ENCODE data around the gene ZDHHC1.

Gene ZDHHC1

DNA sequence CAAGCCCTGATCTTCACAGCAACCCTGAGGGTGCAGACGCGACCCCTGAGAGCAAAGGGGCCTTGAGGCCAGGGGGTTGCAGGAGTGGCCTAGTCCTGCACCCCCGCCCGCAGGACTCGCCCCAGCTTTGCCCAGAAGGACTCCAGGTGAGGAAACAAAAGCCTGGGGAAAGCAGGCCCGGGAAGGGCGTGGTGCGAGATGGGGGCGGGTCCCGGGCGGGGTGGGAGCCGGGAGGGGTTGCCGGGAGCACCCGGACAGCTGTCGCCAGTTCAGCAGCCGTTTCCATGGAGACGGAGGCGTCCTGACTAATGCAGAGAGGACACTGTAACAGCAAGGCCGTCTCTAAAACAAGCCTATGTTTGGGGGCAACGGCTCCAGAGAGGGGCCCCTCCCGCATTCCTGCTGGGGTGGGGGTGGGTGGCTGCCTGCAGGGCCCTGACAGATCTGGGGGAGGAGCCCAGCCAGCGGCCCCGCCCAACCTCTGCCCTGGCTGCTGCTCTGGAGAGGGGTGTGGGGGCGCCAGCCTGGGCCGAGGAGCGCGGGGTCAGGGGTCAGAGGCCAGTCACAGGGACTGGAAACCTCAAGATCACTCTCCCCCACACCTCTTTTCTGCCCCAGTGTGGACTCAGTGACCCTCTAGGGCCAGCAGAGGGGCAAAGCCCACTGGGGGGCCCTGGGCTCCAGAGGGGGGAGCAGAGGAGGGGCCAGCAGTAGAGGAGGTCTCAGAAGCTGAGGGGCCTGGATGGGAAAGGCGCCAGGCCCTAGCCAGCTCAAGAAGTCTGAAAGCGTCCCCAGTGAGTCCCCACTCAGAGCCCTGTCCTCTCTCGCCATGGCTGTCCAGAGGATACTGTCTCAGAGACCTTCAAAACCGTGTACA, 19.9 kb downstream of the ZDHHC1 start:
- no peak overlapping the region for H3K27ac ChIP-seq
- no peak for DNase-seq (ENCODE audit: low read depth, low spot score)

DNA sequence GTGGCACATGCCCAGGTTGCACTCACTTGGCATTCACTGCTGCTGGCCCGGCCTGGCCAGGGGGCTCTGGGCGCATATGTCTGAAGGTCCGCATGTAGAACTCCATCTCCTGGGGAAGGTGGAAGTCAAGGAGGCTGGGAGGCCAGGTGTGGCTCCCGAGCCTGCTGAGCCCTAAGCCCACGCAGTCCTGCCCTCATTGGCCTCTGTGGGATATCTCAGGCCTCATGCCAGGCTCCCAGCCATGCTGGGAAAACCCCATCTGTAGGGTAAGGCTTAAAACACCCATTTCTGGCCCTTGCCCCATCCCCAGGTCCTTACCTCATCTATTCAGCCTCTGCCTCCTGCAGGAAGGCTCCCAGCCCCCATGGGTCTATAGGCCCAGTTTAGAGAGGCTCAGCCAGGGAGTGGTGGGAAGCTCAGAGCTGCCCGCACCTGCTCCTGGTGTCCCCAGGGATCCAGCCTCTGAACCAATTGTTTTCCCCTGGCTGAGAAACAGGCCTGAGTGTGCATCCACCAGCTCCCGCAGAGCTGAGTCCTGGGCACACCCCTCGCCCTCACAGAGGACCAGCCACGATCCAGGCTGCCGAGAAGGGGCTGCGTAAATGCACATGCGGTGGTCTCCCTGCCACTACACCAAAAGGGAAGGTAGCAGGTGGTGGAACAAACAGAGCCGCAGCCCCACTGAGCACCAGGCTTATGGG, 20.7 kb downstream of the ZDHHC1 start:
- no peak for DNase-seq (ENCODE audit: low read depth, low spot score)
- no peak overlapping the region for H3K27ac ChIP-seq

DNA sequence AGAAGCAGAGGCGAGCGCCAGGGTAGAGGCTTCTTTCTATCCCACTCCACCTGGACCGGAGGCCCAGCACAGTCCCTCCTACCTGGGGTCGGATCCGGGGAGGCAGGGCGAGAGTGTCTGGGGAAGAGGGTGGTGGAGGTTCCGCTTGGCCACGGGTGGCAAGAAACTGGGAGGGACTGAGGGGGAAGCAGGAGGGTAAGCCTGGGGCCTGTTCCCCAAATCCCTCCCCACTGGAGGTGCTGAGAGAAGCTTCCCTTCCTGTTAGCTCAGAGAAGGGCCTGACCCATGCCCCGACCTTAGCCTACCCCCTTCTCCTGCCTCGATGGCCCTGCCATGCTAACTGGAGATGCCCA, 21.2 kb downstream of the ZDHHC1 start:
- no peak for DNase-seq (ENCODE audit: low read depth, low spot score)

DNA sequence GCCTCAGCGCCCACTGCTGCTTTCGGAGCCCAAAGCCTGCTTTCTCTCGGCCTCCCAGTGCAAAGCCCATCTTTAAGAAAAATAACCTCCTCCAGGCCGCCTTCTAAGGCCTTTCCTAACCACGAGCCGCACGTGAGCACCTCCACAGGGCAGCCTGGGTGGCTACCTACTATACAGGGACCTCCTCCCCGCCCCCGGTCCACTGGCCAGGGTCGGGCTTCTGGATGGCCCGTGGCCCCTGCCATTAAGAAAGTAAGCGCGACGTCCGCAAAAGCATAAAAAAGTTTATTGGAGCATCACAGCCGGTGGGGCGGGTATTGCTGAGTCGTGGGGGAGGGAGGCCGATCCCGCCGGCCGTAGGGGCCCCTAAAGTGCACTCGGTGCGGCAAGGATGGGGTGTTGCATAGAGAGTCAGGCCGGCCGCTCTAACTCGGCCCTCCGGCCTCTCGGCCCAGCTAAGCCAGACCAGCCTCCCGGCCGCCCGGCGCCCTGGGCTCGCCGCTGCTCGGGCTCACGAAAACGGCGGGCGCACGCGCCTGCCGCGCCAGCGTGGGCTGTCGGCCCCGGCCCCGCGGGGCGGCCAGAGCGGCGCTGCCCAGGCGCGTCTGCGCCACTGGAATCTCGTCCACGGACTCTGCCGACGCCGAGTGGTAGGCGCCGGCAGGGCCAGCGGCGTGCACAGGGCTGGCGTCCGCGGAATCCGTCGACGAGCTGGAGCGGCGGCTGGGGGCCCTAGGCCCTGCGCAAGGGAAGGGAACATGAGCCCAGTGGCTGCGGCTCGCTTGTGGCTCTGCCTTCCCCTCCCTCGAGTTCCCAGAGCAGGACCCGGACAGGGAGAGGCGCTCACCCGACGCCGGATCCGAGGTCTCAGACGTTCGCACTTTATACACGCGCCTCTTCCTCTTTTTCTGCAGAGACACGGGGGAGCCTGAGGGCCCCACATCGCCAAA, 21.8 kb downstream of the ZDHHC1 start:
- DNase-seq (ENCODE audit: low read depth, low spot score): no peak
- no peak overlapping the region for H3K27ac ChIP-seq

More for the DNA sequence above, 21.2 kb downstream of the ZDHHC1 start:
- H3K27ac ChIP-seq: no peak overlapping the region

DNA sequence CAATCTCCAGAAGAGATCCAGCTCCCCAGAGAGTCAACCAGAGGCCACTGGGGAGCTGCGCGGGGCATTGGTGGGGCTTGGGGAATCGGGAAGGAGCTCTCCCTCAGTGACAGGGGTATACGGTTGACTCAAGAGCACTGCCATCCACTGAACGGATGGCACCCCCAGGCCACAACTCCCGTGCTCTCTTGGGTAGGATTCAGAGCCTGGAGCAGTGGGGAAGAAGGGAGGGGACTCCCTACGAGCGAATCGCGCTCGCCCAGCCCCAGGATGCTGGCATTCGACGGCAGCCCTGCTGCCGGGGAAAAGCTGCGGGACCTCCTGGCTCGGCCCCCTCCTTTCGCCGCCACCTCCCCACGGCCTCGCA, 22.5 kb downstream of the ZDHHC1 start:
- DNase-seq (ENCODE audit: low read depth, low spot score): no peak
- no peak overlapping the region for H3K27ac ChIP-seq

DNA sequence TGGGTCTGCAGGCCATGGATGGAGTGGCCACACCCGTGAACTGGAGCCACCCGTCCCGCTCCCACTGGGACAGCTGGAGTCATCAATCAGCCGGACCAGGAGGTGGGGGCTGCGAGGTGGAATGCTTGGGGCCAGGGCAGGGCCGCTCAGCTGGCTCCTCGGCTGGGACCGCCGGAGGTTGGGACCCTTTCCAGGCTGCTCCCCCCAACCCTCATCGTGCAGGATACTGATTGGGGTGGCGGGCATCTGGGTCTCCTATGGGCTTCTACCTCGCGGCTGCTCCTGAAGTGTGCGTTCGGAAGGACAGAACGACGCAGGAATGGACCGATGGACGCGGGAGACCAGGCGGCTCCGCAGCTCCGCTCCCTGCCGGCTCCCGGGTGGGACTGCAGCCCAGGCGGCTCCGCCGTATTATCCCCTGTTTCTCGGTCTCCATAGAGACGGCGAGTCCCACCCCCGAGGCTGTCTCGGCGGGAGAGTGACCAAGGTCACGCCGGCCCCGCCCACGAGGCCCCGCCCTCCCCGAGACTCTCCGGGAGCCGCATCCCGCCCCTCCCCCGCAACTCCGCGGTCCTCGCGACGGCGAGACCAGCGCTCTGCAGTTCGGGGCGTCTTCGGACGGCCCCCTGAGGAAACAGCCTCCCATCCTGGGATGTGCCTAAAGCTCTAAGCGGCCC, 23.0 kb downstream of the ZDHHC1 start, which contains the start of gene TPPP3:
TPPP3 (minus strand) TSS at position 388 of the 677 bp plus-strand sequence. CDS start 2,387 bp downstream, outside the sequence.
- H3K27ac ChIP-seq: no peak within 1 kb of the TSS
- DNase-seq (ENCODE audit: low read depth, low spot score): no peak

DNA sequence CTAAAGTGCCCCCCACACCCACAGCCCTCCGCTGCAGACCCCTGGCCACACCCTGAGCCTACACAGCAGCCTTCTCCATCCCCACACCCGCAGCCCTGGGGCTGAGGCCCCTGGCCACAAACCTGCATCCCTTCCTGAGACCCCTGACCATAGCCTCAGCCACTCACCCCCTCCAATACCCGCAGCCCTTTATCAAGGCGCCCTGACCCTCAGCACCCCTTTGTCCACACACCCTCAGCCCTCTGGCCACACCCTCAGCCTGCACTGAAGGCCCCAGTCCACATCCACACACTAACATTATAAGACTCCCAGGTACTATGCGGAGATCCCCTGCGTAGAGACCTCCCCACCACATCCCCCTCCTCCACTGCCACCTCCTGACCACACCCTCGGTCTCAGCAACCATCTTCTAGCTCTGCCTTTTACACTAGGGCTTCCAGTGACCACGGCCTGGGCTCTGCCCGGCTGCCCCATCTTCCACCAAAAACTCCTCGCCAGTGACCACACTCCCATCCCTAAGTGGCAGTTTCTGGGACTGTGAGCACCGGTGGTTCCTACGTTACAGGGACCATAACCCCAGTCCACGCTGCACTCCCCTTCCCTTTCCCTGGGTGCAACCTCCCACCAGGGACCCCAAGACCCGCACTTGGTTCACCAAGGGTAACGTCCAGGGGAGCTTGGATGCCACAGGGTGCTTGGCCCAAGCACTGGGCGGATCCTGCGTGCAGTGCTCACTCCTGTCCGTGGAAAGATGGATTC, 23.8 kb downstream of the ZDHHC1 start:
- DNase-seq (ENCODE audit: low read depth, low spot score): no peak
- H3K27ac ChIP-seq: no peak overlapping the region

DNA sequence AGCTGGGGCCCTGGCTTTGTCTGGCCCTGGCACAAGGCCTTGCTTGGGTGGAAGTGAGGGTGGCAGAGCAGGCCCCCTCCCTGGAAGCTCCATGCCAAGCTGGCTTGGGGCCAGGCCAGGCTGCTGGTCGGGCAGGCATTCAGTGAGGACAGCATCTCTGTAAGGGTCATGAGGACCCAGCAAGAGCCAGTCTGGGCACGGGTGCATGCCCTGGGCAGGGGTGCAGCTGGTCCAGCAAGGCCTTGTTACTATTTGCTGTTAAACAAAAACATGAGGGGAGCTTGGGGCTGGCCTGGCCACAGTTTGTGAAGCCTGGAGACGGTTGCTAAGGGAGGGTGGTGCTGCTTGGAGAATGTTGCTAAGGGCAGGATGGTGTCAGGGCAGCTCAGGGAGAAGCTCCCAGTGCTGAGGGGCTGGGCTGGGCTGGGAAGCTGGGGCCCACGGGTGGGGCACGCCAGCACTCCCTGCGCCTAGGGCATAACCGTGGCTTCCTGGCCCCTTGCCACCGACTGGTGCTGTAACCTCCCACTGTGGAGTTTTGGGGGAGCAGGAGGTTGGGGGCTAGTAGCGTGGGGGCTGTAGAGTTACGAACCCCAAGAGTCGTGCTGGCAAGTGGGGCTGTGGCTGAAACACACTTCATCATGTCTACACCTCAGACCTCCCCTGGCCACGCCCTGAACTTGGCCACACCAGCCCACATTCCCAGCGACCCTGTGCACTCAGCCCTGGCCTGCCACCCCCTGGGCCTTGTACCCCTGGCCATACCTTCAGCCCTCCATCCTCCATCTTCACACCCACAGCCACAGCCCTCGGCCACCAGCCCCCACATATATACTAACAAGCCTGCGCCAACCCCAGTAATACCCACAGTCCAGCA, 24.6 kb downstream of the ZDHHC1 start:
- DNase-seq (ENCODE audit: low read depth, low spot score): no peak
- H3K27ac ChIP-seq: no peak overlapping the region

DNA sequence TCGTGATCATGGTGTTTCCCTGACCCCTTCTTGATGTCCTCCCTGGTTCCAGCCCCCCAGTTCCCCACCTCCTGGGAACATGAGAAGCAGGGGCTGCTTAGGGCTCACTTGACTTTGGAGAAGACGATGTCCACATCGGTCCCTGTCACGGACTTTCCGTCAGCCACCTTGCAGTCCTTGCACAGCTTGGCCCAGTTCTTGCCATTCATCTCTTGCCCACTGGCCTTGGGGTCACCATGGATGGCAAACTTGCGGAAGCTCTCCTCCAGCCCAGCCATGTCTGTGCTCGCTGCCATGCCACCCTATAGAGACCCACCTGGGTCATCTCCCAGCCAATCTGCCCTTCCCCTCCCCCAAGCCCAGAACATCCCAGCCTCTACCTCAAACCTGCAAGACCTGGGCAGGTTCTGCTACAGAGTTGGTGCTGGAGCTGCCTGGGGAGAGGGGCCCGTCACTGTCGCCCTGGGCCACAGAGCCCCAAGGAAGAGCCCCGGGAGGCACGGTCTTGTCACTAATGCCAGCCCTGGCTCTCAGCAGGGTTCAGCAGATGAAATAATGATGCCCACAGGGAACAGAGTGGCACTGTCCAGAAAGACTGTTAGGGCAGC, 25.4 kb downstream of the ZDHHC1 start:
- no peak for DNase-seq (ENCODE audit: low read depth, low spot score)
- no peak overlapping the region for H3K27ac ChIP-seq

DNA sequence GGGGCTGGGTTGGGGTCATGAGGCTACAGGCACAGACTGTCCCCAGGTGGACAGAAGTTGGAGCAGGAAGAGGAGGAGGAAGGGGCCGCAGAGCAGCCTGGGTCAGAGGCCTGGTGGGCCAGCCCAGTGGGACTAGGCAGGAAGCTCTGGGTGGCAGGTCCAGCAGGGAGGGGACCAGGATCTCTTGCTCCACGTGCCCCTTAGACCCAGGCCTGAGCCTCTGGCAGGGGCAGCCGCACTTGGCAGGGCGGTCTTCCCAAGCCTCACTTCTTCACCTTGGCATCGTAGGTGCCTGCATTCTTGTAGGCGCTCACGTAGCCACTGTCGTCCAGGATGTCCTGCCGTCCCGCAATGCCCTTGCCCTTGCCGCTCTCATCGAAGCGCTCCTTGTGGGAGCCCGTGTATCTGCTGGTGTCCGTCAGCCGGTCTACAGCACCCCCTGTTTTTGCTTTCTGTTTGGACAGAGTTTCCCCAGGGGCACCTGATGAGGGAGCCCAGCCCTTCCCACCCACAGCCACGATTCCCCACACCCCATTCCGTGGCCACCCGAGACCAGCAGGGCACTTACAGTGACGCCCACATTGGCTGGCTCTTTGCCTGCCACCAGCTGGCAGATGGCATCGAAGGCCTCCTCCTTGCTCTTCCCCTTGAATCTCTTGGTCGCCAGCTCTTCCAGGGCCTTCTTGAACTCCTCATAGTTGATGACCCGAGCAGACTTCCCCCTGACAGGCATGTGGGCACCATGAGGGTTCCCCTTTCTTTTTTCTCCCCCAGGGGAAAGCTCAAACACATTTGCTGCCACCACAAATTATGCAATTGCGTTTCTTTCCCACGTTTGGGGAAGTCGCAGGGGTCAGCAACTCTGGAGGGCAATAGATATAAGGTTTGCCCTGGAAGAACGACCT, 26.1 kb downstream of the ZDHHC1 start:
- no peak overlapping the region for H3K27ac ChIP-seq
- DNase-seq (ENCODE audit: low read depth, low spot score): no peak

DNA sequence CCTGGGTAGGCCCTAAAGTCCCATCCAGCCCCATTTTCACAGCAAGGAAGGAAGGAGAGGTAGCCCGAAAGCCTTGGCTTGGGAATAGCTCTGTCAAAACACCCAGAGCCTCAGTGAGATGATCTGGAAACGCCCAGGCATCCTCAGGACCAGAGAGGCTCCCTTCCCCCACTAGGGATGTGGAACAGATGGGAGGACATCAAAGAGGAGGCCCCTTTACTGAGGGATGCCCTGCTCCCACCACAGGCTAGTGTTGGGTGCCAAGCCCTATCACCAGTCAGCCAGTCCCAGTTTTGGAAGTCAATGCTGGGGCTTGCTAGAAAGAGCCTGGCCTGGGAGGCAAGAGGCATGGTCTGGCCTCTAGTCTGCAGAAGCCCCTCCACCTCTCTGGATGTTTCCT, 27.7 kb downstream of the ZDHHC1 start:
- DNase-seq (ENCODE audit: low read depth, low spot score): no peak

DNA sequence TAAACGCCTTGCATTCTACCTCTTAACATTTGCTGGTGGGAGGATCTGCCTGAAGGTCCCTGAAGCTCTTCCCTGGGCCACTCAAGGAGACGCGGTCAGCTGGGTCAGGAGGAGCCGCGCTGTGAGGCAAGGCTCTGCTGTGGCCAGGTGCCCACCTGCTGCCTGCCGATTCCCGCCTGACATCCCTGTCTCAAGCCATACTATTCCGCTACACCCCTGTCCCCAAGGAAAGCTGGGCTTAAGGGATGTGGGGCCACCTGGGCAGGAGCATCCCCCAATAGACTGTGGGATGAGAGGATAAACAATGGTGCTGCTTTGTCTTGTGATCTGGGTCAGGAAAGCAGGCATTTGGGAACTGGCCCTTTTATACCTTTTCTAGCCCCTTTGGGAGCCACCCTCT, 28.1 kb downstream of the ZDHHC1 start:
- no peak overlapping the region for H3K27ac ChIP-seq
- DNase-seq (ENCODE audit: low read depth, low spot score): no peak

More for the DNA sequence above, 27.7 kb downstream of the ZDHHC1 start:
- no peak overlapping the region for H3K27ac ChIP-seq

DNA sequence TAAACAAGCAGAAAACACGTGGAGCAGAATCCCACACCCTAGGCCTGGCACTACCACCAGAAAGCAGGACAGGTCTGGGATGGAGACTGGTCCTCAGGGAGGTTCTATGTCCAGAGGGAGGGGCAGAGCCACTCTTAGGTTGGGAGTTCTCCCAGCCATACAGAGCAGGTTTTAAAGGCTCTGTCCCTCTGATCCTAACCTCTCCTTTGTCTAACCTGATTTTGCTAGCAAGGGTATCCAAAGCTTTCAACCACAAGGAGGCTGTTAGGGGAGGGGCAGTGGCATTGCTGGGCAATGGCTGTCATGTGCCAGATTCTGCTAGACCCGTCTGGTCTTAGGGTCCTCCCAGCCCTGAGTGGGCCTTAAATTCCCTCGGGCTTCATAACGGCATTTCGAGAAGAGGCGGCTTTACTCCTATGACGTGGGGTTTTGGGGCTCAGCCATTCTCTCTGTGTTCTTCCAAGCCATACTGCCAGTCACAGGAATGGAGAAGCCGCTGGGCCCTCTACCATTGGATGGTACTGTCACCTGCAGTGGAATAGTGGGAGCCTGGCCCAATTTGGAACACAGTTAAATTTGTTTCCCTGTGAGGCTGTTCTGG, 28.7 kb downstream of the ZDHHC1 start:
- no peak overlapping the region for H3K27ac ChIP-seq
- no peak for DNase-seq (ENCODE audit: low read depth, low spot score)

DNA sequence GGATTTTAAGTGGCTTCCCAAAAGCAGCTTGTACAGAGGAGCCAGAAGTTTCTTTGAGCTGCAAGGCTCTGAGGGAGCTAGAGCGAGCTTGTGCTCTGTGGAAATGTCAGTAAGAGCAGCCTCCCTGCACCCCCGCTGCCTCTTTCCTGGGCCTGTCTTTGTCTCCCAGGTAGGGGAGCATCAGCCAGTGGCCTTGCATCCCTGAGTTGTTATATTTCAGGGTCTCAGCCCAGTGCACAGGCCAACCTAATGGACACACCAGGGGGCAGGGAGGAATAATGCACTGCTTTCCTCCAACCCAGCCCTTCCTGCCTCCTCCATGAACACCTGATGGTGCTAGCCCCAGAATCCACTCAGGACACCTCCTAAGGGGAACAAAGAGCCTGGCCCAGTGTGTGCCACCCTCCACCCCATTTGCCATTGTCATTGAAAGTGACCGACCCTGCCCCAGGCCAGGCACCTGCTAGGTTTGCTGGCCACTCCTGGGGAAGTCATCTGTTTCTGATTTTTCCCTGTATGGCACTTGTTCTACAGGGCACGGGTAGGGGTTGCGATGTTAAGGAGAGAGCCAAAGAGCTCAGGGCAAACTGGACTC, 29.3 kb downstream of the ZDHHC1 start:
- no peak overlapping the region for H3K27ac ChIP-seq
- no peak for DNase-seq (ENCODE audit: low read depth, low spot score)

DNA sequence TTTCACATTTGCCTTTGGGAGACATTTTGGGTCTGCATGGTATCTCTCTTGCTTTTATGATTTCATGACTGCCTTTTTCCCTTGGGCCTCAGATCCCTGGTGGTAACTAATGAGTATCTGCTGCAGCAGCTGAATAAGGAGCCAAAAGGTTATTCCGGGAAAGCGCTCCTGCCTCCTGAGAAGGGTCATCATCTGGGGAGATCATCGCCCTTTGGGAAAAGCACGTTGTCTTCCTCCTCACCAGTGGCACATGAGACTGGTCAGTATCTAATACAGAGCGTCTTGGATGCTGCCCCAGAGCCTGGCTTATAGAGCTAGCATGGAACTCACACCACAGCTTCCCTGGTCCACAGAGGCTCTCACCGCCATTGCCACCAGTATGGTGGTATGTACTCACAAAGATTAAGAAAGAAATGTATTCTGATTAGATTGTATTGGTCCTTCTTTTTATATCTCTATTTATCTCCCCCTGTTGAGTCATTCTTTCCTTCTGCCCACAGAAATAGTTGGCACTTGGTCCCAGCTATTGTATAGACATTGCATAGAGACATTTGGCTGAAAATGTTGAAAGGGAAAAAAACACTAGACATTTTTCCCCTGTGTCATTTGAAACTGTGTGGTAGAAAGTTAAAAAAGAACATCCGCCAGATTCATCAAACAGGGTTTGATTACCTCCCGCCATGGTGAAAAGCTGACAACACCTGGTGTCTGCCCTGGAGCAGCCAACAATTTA, 31.3 kb downstream of the ZDHHC1 start:
- no peak for DNase-seq (ENCODE audit: low read depth, low spot score)
- H3K27ac ChIP-seq: no peak overlapping the region

DNA sequence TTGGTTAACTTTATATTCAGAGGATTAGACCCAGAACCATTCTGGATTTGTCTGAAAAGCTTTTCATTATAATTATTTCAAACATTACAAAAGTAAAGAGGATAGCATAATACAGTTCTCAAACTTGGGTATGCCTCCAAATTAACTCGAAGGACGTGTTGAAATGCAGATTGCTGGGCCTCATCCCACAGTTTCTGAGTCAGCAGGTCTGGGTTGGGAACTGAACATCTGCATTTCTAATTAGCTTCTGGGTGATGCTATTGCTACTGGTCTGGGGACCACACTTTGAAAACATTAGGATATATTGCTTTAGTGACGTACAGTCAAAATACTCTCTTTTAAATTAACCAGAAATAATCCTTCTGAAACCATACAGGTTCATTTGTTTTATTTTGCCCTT, 33.0 kb downstream of the ZDHHC1 start:
- H3K27ac ChIP-seq: no peak overlapping the region
- DNase-seq (ENCODE audit: low read depth, low spot score): no peak

All from epithelial cell of prostate (primary cell).